HG02852 (cell line): ENCODE measurements around the gene OR8H2.
"Not testable (repeated sequence)": the region's sequence is repeated elsewhere in the genome, so short reads cannot be mapped to it uniquely, and the experiment has no call there.

Experiments used
- ATAC-seq: cut with Tn5 transposase; IDR thresholded peaks from one replicate; pipeline ENCODE4 v1.9.1; 2021; ENCODE audit warnings: mild to moderate bottlenecking, moderate library complexity; ENCODE audit not compliant: unreplicated experiment

OR8H2 gene

GRCh38 chr11:56103210-56103737 lies at the start of gene OR8H2:
OR8H2 (plus strand) TSS chr11:56103687; CDS start chr11:56105043, 1,356 bp downstream.
- ATAC-seq: no peak

GRCh38 chr11:56056366-56056765 lies 47.1 kb upstream of the OR8H2 start:
- not testable (repeated sequence) for ATAC-seq

- not testable (repeated sequence) for ATAC-seq
Measured at GRCh38 chr11:56057661-56058237, 45.7 kb upstream of the OR8H2 start.

GRCh38 chr11:56058260-56058780 lies 45.2 kb upstream of the OR8H2 start:
- ATAC-seq: not testable (repeated sequence)

- no peak for ATAC-seq
Measured at GRCh38 chr11:56066980-56067379, 36.5 kb upstream of the OR8H2 start.

- no peak for ATAC-seq
Measured at GRCh38 chr11:56089697-56090096, 13.8 kb upstream of the OR8H2 start.

- ATAC-seq: no peak
Measured at GRCh38 chr11:56093008-56093407, 10.5 kb upstream of the OR8H2 start, which contains the start of gene OR8I2. OR8I2 (plus strand) TSS chr11:56093308; CDS start chr11:56093308, 0 bp downstream.

GRCh38 chr11:56122073-56122472 lies 18.6 kb downstream of the OR8H2 start, which contains the start of gene OR8H3:
OR8H3 (plus strand) TSS chr11:56122373; CDS start chr11:56122373, 0 bp downstream.
- no peak for ATAC-seq

- ATAC-seq: no peak
Measured at GRCh38 chr11:56140151-56140661, 36.7 kb downstream of the OR8H2 start, which contains the start of gene OR8J3. OR8J3 (minus strand) TSS chr11:56140201; CDS start chr11:56137718, 2,483 bp downstream.

- ATAC-seq: not testable (repeated sequence)
Measured at GRCh38 chr11:56143681-56144080, 40.2 kb downstream of the OR8H2 start.

GRCh38 chr11:56151376-56151775 lies 47.9 kb downstream of the OR8H2 start:
- ATAC-seq: no peak

GRCh38 chr11:56152333-56152732 lies 48.8 kb downstream of the OR8H2 start:
- ATAC-seq: no peak
